Measurements from ENCODE around the gene LEMD2. TPM values are rescaled to one million over a fixed set of nuclear protein-coding genes. Genes with fewer than 3 reads are reported as not detected.

Gene LEMD2
- total and polyA plus RNA-seq, 9 of the 15 experiments (the other 6 are each of a cell fraction or from before 2014, with no cell fraction given) = 0.32 to 46.3 (median 30.8) TPM

GRCh38 chr6:33730611-33731010 lies 58.3 kb downstream of the LEMD2 start:
- no peak overlapping the region for H3K27ac ChIP-seq (ENCODE audit: extremely low read depth, low read depth, low read length)
- POLR2A ChIA-PET = interaction anchor here (1.1 kb wide), 1 partner anchor 19 kb away, joined by 5 read pairs; the partner anchor contains the start of gene UQCC2

More at GRCh38 chr6:33730611-33731010, 58.3 kb downstream of the LEMD2 start:
- Histone ChIP-seq H3K36me3 (ENCODE audit: control insufficient read depth, insufficient read depth, low read length) (no peaks in the 10 kb centered on the region), H3K4me2 (ENCODE audit: insufficient read depth, low read length) (no peak overlapping the region), H3K4me1 (replicated peaks in 1 of 2; ENCODE audit: control insufficient read depth in 2 of 2, insufficient read depth in 2 of 2, low read length in 2 of 2) (peaks cover 10 to 15% of the 10 kb centered on the region in 2 experiments; a peak in 4 of 5 replicates), H3K9me3 (replicated peaks; ENCODE audit: control insufficient read depth, insufficient read depth, low read depth, low read length) (no peaks in the 10 kb centered on the region), H4K20me1 (replicated peaks; ENCODE audit: control insufficient read depth, insufficient read depth, low read length) (peaks cover 19% of the 10 kb centered on the region), H3K79me2 (ENCODE audit: control insufficient read depth, insufficient read depth, low read length) (no peaks in the 10 kb centered on the region), H3K9ac (ENCODE audit: insufficient read depth in 1 of 2, low read depth in 2 of 2, low read length in 2 of 2) (no peak overlapping the region), H3K27me3 (ENCODE audit: control insufficient read depth in 2 of 2, insufficient read depth in 2 of 2, low read length in 2 of 2) (peaks cover 57 to 78% of the 10 kb centered on the region in 2 experiments), H2AFZ (ENCODE audit: low read depth, low read length) (no peak overlapping the region), H3K9me1 (ENCODE audit: control insufficient read depth, insufficient read depth, low read length) (no peaks in the 10 kb centered on the region), H3K4me3 (no peak overlapping the region)
- FAIRE-seq (no peak), DNase-seq (ENCODE audit: extremely low read depth in 1 of 4, low spot score in 3 of 4) (no peak), ATAC-seq (no peak; the same call in 2 of the 3 replicates)
- CTCF ChIA-PET (ENCODE audit: low intra/inter-chr PET ratio) = interaction anchor here (1.2 kb wide), 1 partner anchor 32 kb away, joined by 3 read pairs; no protein-coding TSS in a partner anchor
- BruUV-seq (replicated peaks) = no TSS peak
- TF ChIP-seq FOXA3 (CRISPR knock-in tag; conservative IDR thresholded peaks at IDR 0.05 in 1 of 2, IDR thresholded peaks at IDR 0.05 in 1 of 2) (peak in 1 of 2 experiments; percentile 47; a peak in 1 of 4 replicates), USF1 (CRISPR knock-in tag; IDR thresholded peaks at IDR 0.05) (0 out of 2 replicates have a peak, but pooled peaks have one; percentile 3), RBM39 (optimal IDR thresholded peaks at IDR 0.05; ENCODE audit: low read depth, low read length) (no peak), HNRNPL (IDR thresholded peaks at IDR 0.05; ENCODE audit: low read depth, low read length) (no peak)
- TF ChIP-seq, protein P1, sequence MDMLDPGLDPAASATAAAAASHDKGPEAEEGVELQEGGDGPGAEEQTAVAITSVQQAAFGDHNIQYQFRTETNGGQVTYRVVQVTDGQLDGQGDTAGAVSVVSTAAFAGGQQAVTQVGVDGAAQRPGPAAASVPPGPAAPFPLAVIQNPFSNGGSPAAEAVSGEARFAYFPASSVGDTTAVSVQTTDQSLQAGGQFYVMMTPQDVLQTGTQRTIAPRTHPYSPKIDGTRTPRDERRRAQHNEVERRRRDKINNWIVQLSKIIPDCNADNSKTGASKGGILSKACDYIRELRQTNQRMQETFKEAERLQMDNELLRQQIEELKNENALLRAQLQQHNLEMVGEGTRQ (CRISPR knock-in tag; IDR thresholded peaks at IDR 0.05) = peak; percentile 35; the same call in 1 of the 2 replicates
- 16% methylated on average over 10 of the region's 10 CpGs for WGBS (ENCODE audit: insufficient coverage, low coverage, missing lambda C conversion rate)
- intact Hi-C loops (cut with micrococcal nuclease) = no loop called here
- in situ Hi-C loops (cut with MboI) = no loop called here

All from K562 (cell line).